Small intestine (tissue), 7 donors: Measurements from ENCODE around the gene MAPK10. TPM values are rescaled to one million over a fixed set of nuclear protein-coding genes. Genes with fewer than 3 reads are reported as not detected.
"Not testable (repeated sequence)": the region's sequence is repeated elsewhere in the genome, so short reads cannot be mapped to it uniquely, and the experiment has no call there.

Experiments
- DNase-seq, 2 donors: peaks; one replicate each; pipeline versions ENCODE4 v3.0.0 to v3.0.0-alpha.2; 2013
- FAIRE-seq: peaks from 2 replicates; lab custom pipeline; 2012; peaks lifted over from hg19 to GRCh38; lab: Jason Lieb, UNC
- H3K27ac ChIP-seq, 3 donors: one replicate each; pipeline ENCODE4 v1.5.1; 2013; ENCODE audit warnings: low read length in 2 of 3, mild to moderate bottlenecking in 2 of 3, control low read depth in 1 of 3, inconsistent platforms in 1 of 3, low read depth in 1 of 3, moderate library complexity in 1 of 3
- H3K27me3 ChIP-seq, 3 donors: one replicate each; pipeline ENCODE4 v1.6.1; 2013; ENCODE audit warnings: low read length in 3 of 3, inconsistent platforms in 1 of 3; ENCODE audit not compliant: control insufficient read depth in 3 of 3, insufficient read depth in 3 of 3
- H3K36me3 ChIP-seq, 3 donors: one replicate each; pipeline ENCODE4 v1.6.1; 2013; ENCODE audit warnings: low read length in 3 of 3, inconsistent platforms in 1 of 3, low read depth in 1 of 3, mild to moderate bottlenecking in 1 of 3, moderate library complexity in 1 of 3; ENCODE audit not compliant: control insufficient read depth in 3 of 3, insufficient read depth in 2 of 3
- H3K4me1 ChIP-seq, 3 donors: one replicate each; pipeline ENCODE4 v1.6.1; 2013; ENCODE audit warnings: low read length in 2 of 3, inconsistent platforms in 1 of 3, low read depth in 1 of 3, mild to moderate bottlenecking in 1 of 3, moderate library complexity in 1 of 3; ENCODE audit not compliant: control insufficient read depth in 3 of 3, insufficient read depth in 2 of 3
- H3K4me3 ChIP-seq, 3 donors: one replicate each; pipeline ENCODE4 v1.5.1; 2013; ENCODE audit warnings: low read length in 3 of 3, control low read depth in 1 of 3, inconsistent platforms in 1 of 3, low read depth in 1 of 3, mild to moderate bottlenecking in 1 of 3, moderate library complexity in 1 of 3
- H3K9me3 ChIP-seq, 2 donors: one replicate each; pipeline ENCODE4 v1.6.1; 2013; ENCODE audit warnings: low read depth in 1 of 2, low read length in 1 of 2; ENCODE audit not compliant: control insufficient read depth in 2 of 2, insufficient read depth in 1 of 2
- WGBS, 3 donors: extraction: QIAGEN DNeasy Blood & Tissue Kit; methylation state at CpG; one replicate each; pipeline ENCODE4 v1.1.7; 2013; 5-methylcytosine and 5-hydroxymethylcytosine counted together
- polyA plus RNA-seq, 4 donors: library from polyadenylated mRNA; stranded (reverse) in 3 of 4; unstranded in 1 of 4; fragments of 200-250 nt in 3 of 4; fragments of 120-200 nt in 1 of 4; gene quantifications; one replicate each; pipeline versions ENCODE4 v1.2.1 to v1.2.3, GENCODE V29; 2013
- donor health status: healthy with polysubstance abuse.
- donor health status: control.
- donor health status: control.
- donor health status: Bipolar disorder and iron deficiency.
- donor health status: healthy.

Gene MAPK10
- polyA plus RNA-seq, 4 donors: 0.22 to 8.9 (median 5.0) TPM

- 32 to 41% (median 40%) methylated on average over 3 of the region's 3 CpGs for WGBS, 3 donors
- FAIRE-seq (peak; percentile 89), DNase-seq (peak; percentile 56 to 67)
These were observed 390.7 kb downstream of the MAPK10 start for GRCh38 chr4:85968945-85969819.

DNA sequence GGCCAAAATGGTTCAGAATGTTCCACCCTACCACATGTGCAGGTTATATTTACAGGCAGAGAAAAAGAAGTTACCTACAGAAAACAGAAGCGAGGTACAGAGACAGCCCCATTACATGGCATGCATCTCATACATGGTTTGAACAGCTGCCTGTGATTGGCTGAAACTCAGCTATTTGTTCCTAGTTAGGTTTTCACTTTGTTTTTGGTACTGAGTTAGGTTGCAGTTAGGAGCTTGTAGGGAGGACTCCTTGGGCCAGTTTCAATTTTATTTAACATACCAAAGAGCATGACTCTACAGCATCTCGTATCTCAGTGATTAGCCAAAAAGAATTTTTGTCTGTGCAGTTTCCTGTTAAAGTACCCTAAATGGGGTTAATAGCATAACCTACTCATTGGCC lies 392.0 kb downstream of the MAPK10 start:
- Histone ChIP-seq H3K36me3 (no peaks in the 10 kb centered on the region), H3K4me1 (no peaks in the 10 kb centered on the region), H3K4me3 (no peak overlapping the region), H3K27ac (no peak overlapping the region), H3K27me3 (no peaks in the 10 kb centered on the region), H3K9me3 (no peaks in the 10 kb centered on the region)
- DNase-seq: no peak
- no peak for FAIRE-seq
- WGBS, 3 donors: 73 to 88% (median 73%) methylated on average over 2 of the region's 2 CpGs

More at GRCh38 chr4:85968945-85969819, 390.7 kb downstream of the MAPK10 start:
- Histone ChIP-seq H3K27ac (no peak overlapping the region), H3K4me3 (no peak overlapping the region), H3K36me3 (no peaks in the 10 kb centered on the region), H3K27me3 (no peaks in the 10 kb centered on the region), H3K9me3 (no peaks in the 10 kb centered on the region), H3K4me1 (no peaks in the 10 kb centered on the region)

- Histone ChIP-seq H3K9me3 (no peaks in the 10 kb centered on the region), H3K4me3 (no peak overlapping the region), H3K27me3 (no peaks in the 10 kb centered on the region), H3K27ac (no peak overlapping the region), H3K36me3 (no peaks in the 10 kb centered on the region), H3K4me1 (no peaks in the 10 kb centered on the region)
- FAIRE-seq (no peak), DNase-seq (no peak)
- 45 to 77% (median 53%) methylated on average over 2 of the region's 2 CpGs for WGBS, 3 donors
These were observed 393.5 kb downstream of the MAPK10 start for GRCh38 chr4:85966373-85966772.

DNA sequence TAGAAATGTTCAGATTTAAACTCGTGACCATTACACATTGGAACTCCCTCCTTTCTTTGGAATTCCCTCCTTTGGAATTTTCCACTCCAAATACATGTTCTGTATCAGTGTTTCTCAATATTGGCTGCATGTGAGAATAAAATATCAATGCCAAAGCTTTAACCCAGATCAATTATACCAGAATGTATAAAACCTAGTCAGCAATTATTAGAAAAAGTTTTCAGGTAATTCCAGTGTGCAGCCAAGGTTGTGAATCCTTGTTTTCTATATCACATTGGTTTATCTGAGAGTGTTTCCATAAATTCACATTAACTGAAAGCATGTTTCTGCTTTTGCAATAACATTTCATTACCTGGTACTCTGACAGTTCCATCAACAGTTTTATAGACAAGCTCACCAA lies 394.3 kb downstream of the MAPK10 start:
- DNase-seq (no peak), FAIRE-seq (no peak)
- H3K4me3 ChIP-seq: no peak overlapping the region
- no peaks in the 10 kb centered on the region for H3K9me3 ChIP-seq
- H3K36me3 ChIP-seq: no peaks in the 10 kb centered on the region
- no peaks in the 10 kb centered on the region for H3K4me1 ChIP-seq
- H3K27me3 ChIP-seq: no peaks in the 10 kb centered on the region
- no peak overlapping the region for H3K27ac ChIP-seq
- 72 to 88% (median 79%) methylated on average over 1 of the region's 1 CpG for WGBS, 3 donors

DNA sequence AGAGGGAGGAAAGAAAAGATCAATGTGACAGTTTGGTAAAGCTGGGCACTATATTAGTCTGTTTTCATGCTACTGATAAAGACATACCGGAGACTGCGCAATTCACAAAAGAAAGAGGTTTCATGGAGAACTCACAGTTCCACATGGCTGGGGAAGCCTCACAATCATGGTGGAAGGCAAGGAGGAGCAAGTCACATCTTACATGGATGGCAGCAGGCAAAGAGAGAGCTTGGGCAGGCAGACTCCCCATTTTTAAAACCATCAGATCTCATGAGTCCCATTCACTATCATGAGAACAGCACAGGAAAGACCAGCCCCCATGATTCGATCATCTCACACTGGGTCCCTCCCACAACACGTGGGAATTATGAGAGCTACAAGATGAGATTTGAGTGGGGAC lies 394.8 kb downstream of the MAPK10 start:
- DNase-seq, H3K36me3 ChIP-seq, H3K27me3 ChIP-seq, H3K4me3 ChIP-seq, H3K27ac ChIP-seq, FAIRE-seq, H3K4me1 ChIP-seq, H3K9me3 ChIP-seq: not testable (repeated sequence)
- 87 to 94% (median 92%) methylated on average over 4 of the region's 4 CpGs for WGBS, 3 donors

- no peaks in the 10 kb centered on the region for H3K27me3 ChIP-seq
- no peaks in the 10 kb centered on the region for H3K4me1 ChIP-seq
- H3K36me3 ChIP-seq: no peaks in the 10 kb centered on the region
- H3K27ac ChIP-seq: no peak overlapping the region
- no peak overlapping the region for H3K4me3 ChIP-seq
- H3K9me3 ChIP-seq: no peaks in the 10 kb centered on the region
- no peak for FAIRE-seq
- DNase-seq: peak; percentile 8 to 35
These were observed 395.6 kb downstream of the MAPK10 start for GRCh38 chr4:85964298-85964697.

DNA sequence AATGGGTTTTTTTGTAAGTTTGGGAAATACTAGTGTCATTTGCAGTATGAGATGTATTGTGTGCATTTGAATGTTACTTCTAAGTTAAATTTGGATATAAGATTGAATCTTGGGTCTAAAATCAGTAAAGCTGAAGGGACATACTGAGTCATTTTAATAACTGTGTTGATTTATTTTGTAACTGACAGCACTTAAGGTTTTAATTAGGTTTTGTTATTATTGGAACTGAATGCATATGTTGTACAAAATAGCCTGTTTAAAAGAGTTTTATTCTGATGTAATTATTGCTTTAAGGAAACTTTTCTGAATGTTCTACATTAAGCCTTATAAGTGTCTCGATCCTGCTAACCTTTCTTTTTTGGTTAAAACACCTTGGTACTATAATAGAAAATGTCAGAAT lies 396.6 kb downstream of the MAPK10 start:
- no peak overlapping the region for H3K4me3 ChIP-seq
- 83 to 88% (median 85%) methylated on average over 1 of the region's 1 CpG for WGBS, 3 donors
- no peaks in the 10 kb centered on the region for H3K4me1 ChIP-seq
- DNase-seq (no peak), FAIRE-seq (no peak)
- no peaks in the 10 kb centered on the region for H3K27me3 ChIP-seq
- no peaks in the 10 kb centered on the region for H3K36me3 ChIP-seq
- no peaks in the 10 kb centered on the region for H3K9me3 ChIP-seq
- H3K27ac ChIP-seq: no peak overlapping the region

DNA sequence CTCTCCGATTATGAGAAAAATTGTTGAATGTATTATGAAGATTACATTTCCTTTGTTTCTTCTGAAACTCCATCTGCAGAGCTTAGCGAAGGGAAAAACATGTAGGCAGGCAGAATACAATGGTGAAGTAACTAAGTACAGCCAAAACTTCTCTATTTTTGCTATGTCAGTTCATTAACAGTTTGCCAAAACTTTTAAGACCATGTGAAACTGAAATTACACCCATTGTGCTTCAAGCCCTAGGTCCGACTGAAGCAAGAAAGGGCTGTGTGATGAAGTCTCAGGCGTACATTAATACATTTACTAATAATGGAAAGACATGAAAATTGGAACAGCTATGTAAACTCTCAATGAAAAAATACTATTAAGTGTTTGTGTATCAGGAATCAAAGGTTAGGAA lies 398.0 kb downstream of the MAPK10 start:
- H3K27me3 ChIP-seq: no peaks in the 10 kb centered on the region
- no peak overlapping the region for H3K4me3 ChIP-seq
- DNase-seq (no peak), FAIRE-seq (no peak)
- no peaks in the 10 kb centered on the region for H3K36me3 ChIP-seq
- H3K4me1 ChIP-seq: no peaks in the 10 kb centered on the region
- no peaks in the 10 kb centered on the region for H3K9me3 ChIP-seq
- H3K27ac ChIP-seq: no peak overlapping the region
- 78 to 88% (median 87%) methylated on average over 4 of the region's 4 CpGs for WGBS, 3 donors
